Tibial nerve (tissue), 4 donors: ENCODE results near the gene EXOC3L2. TPM values are rescaled to one million over a fixed set of nuclear protein-coding genes. Genes with fewer than 3 reads are reported as not detected.

Experiments used
- DNase-seq, 2 donors: peaks; one replicate each; pipeline ENCODE4 v3.0.0-alpha.2; 2019; ENCODE audit warnings: low spot score in 2 of 2
- H3K27ac ChIP-seq, 4 donors: fragments of 200-600 bp; sonication (generic) in 3 of 4; one replicate each; pipeline ENCODE4 v1.5.1; 2017 to 2019; ENCODE audit warnings: mild to moderate bottlenecking in 1 of 4
- H3K27me3 ChIP-seq, 2 donors: fragments of 200-600 bp; sonication (generic) in 1 of 2; one replicate each; pipeline versions ENCODE4 v1.5.1 to v1.6.0; 2017 to 2019
- H3K36me3 ChIP-seq, 3 donors: fragments of 200-600 bp; sonication (generic); one replicate each; pipeline ENCODE4 v1.5.1; 2018 to 2019
- H3K4me1 ChIP-seq, 4 donors: fragments of 200-600 bp; sonication (generic) in 3 of 4; one replicate each; pipeline ENCODE4 v1.5.1; 2017 to 2019
- H3K4me3 ChIP-seq, 4 donors: fragments of 200-600 bp; sonication (generic) in 3 of 4; one replicate each; pipeline ENCODE4 v1.5.1; 2017 to 2019; ENCODE audit warnings: mild to moderate bottlenecking in 1 of 4, moderate library complexity in 1 of 4
- H3K9me3 ChIP-seq, 4 donors: fragments of 200-600 bp; sonication (generic) in 3 of 4; one replicate each; pipeline ENCODE4 v1.5.1; 2017 to 2019
- EP300 ChIP-seq, 2 donors: sonication (generic); formaldehyde crosslinking; IDR thresholded peaks; one replicate each; pipeline ENCODE4 v1.6.1; 2017; ENCODE audit warnings: antibody characterized with exemption in 2 of 2, mild to moderate bottlenecking in 1 of 2
- POLR2A ChIP-seq, 2 donors: fragments of 450-650 bp; IDR thresholded peaks; one replicate each; pipeline ENCODE4 v1.6.1; 2017; ENCODE audit warnings: antibody characterized with exemption in 2 of 2, mild to moderate bottlenecking in 2 of 2, moderate library complexity in 2 of 2
- WGBS, 2 donors: methylation state at CpG; one replicate each; pipeline ENCODE4 v1.1.5; 2018; 5-methylcytosine and 5-hydroxymethylcytosine counted together
- total RNA-seq, 4 donors: library from RNA; depleted of rRNA; stranded (reverse); fragments of >200 nt; gene quantifications; one replicate each; pipeline ENCODE4 v1.1.0, GENCODE V29; 2016
- TF ChIP-seq, protein P1 (sequence below), 5 experiments: fragments of 200-600 bp in 3 of 5; fragments of 450-650 bp in 2 of 5; sonication (generic) in 3 of 5; IDR thresholded peaks; one replicate each; pipeline ENCODE4 v1.5.1; 2016 to 2019; ENCODE audit warnings: antibody characterized with exemption in 5 of 5, mild to moderate bottlenecking in 3 of 5, moderate library complexity in 2 of 5

The EXOC3L2 gene
- total RNA-seq, 4 donors from 2014 or later = 0.63 to 3.7 (median 2.3) TPM

DNA sequence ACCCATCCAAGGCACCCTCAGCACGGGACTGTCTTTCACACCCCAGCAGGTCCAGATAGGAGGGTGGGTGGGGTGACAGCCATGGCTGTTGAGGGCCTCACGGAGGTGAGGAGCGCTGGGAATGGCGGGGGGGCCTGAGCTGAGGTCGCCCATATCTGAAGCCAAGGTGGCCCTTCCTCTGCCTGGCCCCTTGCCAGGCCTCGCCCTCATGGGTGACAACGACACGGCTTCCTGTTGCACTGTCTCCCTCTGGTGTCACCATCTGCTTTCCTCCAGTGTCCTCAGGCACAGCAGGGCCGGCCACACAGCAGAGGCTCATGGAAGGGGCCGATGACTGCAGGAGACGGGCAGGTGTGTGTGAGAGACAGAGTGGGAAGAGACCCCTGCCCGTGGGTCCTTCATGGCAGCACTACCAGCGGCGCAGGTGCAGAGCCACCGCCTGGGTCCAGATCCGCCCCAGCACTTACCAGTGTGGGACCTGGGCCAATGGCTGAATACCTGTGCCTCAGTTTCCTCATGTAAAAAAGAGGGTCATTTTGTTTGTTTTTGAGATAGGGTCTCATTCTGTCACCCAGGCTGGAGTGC, 76.3 kb downstream of the EXOC3L2 start:
- Histone ChIP-seq H3K4me3 (no peak overlapping the region), H3K4me1 (peaks cover 0 to 30% (median 4%) of the 10 kb centered on the region in 4 donors), H3K36me3 (no peaks in the 10 kb centered on the region), H3K27me3 (no peaks in the 10 kb centered on the region), H3K9me3 (no peaks in the 10 kb centered on the region), H3K27ac (no peak overlapping the region)
- WGBS, 2 donors = 84 to 87% methylated on average over 13 to 16 of the region's 16 CpGs
- no peak for DNase-seq
- TF ChIP-seq, protein P1, sequence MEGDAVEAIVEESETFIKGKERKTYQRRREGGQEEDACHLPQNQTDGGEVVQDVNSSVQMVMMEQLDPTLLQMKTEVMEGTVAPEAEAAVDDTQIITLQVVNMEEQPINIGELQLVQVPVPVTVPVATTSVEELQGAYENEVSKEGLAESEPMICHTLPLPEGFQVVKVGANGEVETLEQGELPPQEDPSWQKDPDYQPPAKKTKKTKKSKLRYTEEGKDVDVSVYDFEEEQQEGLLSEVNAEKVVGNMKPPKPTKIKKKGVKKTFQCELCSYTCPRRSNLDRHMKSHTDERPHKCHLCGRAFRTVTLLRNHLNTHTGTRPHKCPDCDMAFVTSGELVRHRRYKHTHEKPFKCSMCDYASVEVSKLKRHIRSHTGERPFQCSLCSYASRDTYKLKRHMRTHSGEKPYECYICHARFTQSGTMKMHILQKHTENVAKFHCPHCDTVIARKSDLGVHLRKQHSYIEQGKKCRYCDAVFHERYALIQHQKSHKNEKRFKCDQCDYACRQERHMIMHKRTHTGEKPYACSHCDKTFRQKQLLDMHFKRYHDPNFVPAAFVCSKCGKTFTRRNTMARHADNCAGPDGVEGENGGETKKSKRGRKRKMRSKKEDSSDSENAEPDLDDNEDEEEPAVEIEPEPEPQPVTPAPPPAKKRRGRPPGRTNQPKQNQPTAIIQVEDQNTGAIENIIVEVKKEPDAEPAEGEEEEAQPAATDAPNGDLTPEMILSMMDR (IDR thresholded peaks at IDR 0.05) = no peak
- TF ChIP-seq EP300 (IDR thresholded peaks at IDR 0.05) (no peak), POLR2A (IDR thresholded peaks at IDR 0.05) (no peak)

DNA sequence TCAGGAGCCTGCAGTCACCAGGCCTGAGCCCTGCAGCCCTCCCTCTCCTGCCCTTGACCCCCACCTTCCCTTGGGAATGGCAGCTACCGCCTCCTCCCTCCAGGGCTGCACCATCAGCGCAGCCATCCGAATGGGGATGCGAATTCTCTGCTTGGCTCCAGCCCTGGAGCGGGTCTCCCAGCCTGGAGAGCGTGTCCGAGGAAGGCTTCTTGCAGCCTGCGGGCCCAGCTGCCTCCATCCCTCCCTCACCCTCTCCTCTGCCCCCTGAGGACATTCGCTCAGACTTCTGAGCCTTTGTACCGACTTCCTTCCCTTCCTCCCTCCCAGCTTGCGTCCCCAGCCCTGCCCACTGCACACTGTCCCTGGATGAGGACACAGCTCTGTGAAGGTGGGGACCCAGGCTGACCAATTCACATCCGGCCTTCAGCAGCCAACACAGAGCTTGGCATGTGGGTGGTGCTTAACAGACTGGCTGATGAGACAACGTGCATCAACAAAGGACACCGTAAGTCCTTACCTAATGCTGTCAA, 78.4 kb downstream of the EXOC3L2 start:
- no peak for DNase-seq
- peaks cover 0 to 25% (median 4%) of the 10 kb centered on the region in 4 donors for H3K4me1 ChIP-seq
- H3K27ac ChIP-seq = no peak overlapping the region
- 39 to 49% methylated on average over 14 of the region's 14 CpGs for WGBS, 2 donors
- no peak for TF ChIP-seq POLR2A (IDR thresholded peaks at IDR 0.05)
- no peak for TF ChIP-seq EP300 (IDR thresholded peaks at IDR 0.05)
- TF ChIP-seq, protein P1 (IDR thresholded peaks at IDR 0.05) = no peak
- H3K9me3 ChIP-seq = no peaks in the 10 kb centered on the region
- H3K27me3 ChIP-seq = peaks cover 0 to 5% of the 10 kb centered on the region in 2 donors
- no peaks in the 10 kb centered on the region for H3K36me3 ChIP-seq
- no peak overlapping the region for H3K4me3 ChIP-seq

GRCh38 chr19:45164577-45165335, 80.5 kb downstream of the EXOC3L2 start:
- Histone ChIP-seq H3K36me3 (no peaks in the 10 kb centered on the region), H3K4me3 (no peak overlapping the region), H3K27me3 (peaks cover 0 to 26% of the 10 kb centered on the region in 2 donors), H3K4me1 (peaks cover 0 to 20% (median 4%) of the 10 kb centered on the region in 4 donors), H3K9me3 (no peaks in the 10 kb centered on the region), H3K27ac (no peak overlapping the region)
- no peak for DNase-seq
- 19 to 20% methylated on average over 5 to 19 of the region's 27 CpGs for WGBS, 2 donors
- TF ChIP-seq EP300 (IDR thresholded peaks at IDR 0.05) = no peak
- TF ChIP-seq, protein P1 (IDR thresholded peaks at IDR 0.05) = no peak
- TF ChIP-seq POLR2A (IDR thresholded peaks at IDR 0.05) = no peak

GRCh38 chr19:45163751-45164460, 81.3 kb downstream of the EXOC3L2 start:
- Histone ChIP-seq H3K9me3 (no peaks in the 10 kb centered on the region), H3K27me3 (peaks cover 0 to 34% of the 10 kb centered on the region in 2 donors), H3K36me3 (no peaks in the 10 kb centered on the region), H3K4me3 (no peak overlapping the region), H3K4me1 (peaks cover 0 to 20% (median 4%) of the 10 kb centered on the region in 4 donors), H3K27ac (no peak overlapping the region)
- DNase-seq = no peak
- WGBS, 2 donors = 72 to 77% methylated on average over 14 to 15 of the region's 15 CpGs
- no peak for TF ChIP-seq POLR2A (IDR thresholded peaks at IDR 0.05)
- TF ChIP-seq EP300 (IDR thresholded peaks at IDR 0.05) = no peak
- TF ChIP-seq, protein P1 (IDR thresholded peaks at IDR 0.05) = no peak
